ENCODE data around the gene CBLB.

CBLB gene

DNA sequence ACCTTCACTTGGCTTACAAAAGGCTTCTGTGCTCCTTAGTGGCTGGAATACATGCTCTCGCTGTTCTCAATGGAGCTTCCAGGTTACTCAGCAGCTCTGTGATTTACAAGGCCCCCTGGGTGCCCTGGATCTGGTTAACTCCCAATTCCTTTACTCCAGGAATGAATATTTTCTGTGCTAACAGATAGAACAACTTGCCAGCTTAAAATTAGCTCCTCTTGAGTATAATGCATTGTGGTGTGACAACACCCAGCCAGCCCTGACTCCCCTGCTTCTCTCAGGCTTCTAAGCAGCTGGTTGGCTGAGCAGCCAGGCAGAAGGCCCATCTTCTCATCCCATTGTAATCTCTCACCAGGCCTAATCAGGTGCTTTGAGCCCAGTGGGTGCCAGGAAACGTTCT lies 255.7 kb downstream of the CBLB start:
- no peak for DNase-seq

DNA sequence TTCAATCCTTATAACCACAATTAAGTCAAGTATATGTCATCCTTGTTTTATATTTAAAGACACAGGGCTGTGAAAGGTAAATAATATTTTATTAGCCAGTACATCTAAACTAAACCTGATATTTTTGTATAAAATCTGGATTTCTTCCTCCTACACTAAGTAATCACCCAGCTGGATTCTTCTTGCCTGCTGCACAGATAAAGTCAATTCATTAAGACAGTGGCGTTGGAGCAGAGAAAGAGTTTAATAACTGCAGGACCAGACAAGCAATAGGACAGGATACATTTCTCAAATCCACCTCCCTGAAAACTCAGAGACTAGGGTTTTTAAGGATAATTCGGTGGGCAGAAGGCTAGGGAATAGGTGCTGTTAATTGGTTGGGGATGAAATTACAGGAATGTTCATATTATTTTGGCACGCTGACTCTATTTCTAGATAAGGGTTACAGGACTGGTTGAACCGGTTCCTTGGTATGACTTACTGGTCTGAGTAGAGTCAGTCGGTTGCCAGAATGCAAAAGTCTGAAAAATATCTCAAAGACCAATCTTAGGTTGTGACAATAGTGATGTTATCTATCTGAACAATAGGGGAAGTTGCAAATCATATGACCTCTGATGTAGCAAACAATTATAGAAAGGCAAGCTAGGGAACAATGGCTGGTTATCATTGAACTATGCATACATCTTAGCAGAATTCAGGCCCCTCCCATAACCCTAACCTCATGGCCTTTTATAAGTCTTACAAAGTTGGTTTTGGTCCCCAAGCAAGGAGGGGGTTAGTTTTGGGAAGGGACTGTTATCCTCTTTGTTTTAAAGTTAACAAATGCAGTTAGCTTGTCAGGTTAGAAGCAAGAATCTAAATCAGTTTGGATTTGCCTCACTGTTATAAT lies 257.3 kb downstream of the CBLB start:
- no peak for DNase-seq

DNA sequence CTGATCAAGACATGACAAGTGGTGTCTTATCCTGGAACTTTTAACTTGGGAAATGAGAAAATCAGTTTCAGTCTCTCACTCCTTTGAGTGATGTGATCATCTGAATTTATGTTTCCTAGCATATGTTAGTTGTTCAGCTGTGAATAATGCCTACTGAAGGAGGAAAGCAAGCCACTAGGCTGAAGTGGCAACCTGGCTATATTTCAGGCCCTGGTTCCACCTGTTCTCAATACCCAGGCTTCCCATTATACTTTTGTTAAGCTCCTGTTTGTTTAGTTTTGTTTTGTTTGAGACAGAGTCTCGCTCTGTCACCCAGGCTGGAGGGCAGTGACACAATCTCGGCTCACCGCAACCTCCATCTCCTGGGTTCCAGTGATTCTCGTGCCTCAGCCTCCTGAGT lies 258.3 kb downstream of the CBLB start:
- DNase-seq: no peak

DNA sequence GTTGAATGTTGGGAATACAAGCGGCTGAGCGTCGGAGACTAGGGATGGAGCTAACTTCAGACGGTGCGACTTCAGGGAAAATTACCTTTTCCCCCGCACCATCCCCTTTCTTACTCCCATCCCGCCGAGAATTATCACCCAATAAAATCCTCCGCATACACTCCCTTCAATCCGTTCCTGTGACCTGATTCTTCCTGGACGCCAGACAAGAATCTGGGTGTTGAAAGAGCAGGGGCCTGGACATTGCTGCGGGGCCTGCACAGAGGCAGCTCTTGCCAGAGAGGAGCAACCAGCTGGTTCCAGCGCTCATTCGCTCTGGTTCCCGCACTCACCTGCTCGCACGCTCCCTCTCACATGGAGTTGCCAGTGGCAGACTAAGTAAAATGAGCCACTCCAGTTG lies 260.2 kb downstream of the CBLB start:
- DNase-seq: no peak

DNA sequence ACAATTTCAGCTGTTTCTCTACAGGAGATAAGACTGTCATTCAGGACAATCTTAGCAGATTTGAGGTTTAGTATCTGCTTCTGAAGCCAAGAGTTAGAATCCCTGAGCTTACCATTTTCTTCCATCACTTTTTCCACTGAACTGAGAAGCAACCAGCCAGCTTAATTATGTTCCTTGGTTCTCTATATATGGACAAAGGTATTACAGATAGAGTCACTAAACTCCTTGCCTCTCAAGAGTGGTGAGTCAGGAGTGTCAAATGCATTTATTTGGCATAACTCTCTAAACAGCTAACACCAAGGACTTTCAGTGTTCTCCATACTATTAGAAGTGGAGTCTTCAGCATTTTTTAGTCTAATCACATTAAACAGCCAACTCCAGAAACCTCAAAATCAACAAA lies 262.8 kb downstream of the CBLB start:
- no peak for DNase-seq
